HT1080 (cell line): ENCODE measurements around the gene CPAMD8. TPM values are rescaled to one million over a fixed set of nuclear protein-coding genes. Genes with fewer than 3 reads are reported as not detected.

ENCODE experiments used
- DNase-seq: peaks from one replicate; pipeline ENCODE4 v3.0.0-alpha.2; 2015; ENCODE audit warnings: low read depth
- small RNA-seq: library from RNA; depleted of rRNA; stranded (forward); fragments of <200 nt; gene quantifications from one replicate; pipeline ENCODE3, GENCODE V24; 2014
- total RNA-seq: library from RNA; depleted of rRNA; stranded (reverse); fragments of >200 nt; shearing (Covaris generic); gene quantifications from 2 replicates; pipeline ENCODE4 v1.2.3, GENCODE V29; 2014; rRNA removed

Gene CPAMD8
- total RNA-seq, 1 experiment from 2014 or later, result not detected

GRCh38 chr19:16846901-16847300 lies 179.7 kb downstream of the CPAMD8 start:
- no peak for DNase-seq

Small RNA genes within 50 kb of the gene (small RNA-seq; reads per million reads assigned to genes)
- gene RN7SL823P (not detected), gene RN7SL835P (not detected)

Other genes starting within 250 kb of the CPAMD8 start
- 14.6 and 20.0 TPM in 2 replicates for gene SIN3B, start 197.4 kb downstream of the CPAMD8 start, total RNA-seq
- gene F2RL3, start 137.8 kb downstream of the CPAMD8 start, total RNA-seq, result not detected in 2 replicates
- gene HAUS8, start 48.6 kb upstream of the CPAMD8 start, total RNA-seq, result 10.1 and 11.1 TPM in 2 replicates
- 29.3 and 30.8 TPM in 2 replicates for gene MYO9B, start 49.0 kb upstream of the CPAMD8 start, total RNA-seq
- 30.5 and 36.4 TPM in 2 replicates for gene USE1, start 188.5 kb upstream of the CPAMD8 start, total RNA-seq
- 3.6 and 8.1 TPM in 2 replicates for gene OCEL1, start 199.4 kb upstream of the CPAMD8 start, total RNA-seq
- gene NR2F6, start 219.1 kb upstream of the CPAMD8 start, total RNA-seq, result 84.2 and 89.7 TPM in 2 replicates
- 0.07 TPM in 1 of 2 replicates, not detected in the other for gene USHBP1, start 237.9 kb upstream of the CPAMD8 start, total RNA-seq
- gene BABAM1, start 240.6 kb upstream of the CPAMD8 start, total RNA-seq, result 248 and 260 TPM in 2 replicates